SK-N-SH treated with all-trans-retinoic acid at 6 μM for 48 hours (cell line): ENCODE data around the gene TMEM217.

ENCODE experiments used
- ARNTL ChIP-seq: fragments of 450-650 bp; formaldehyde crosslinking; IDR thresholded peaks from 2 replicates; pipeline ENCODE4 v1.5.0; 2020; ENCODE audit warnings: low read depth, mild to moderate bottlenecking, moderate library complexity, borderline replicate concordance
- CREB5 ChIP-seq: fragments of 250-450 bp; sonication (Bioruptor Pico); IDR thresholded peaks from 2 replicates; pipeline ENCODE4 v1.5.1; 2020; ENCODE audit warnings: low read depth, mild to moderate bottlenecking, moderate library complexity
- CSDC2 ChIP-seq: fragments of 250-450 bp; sonication (Bioruptor Pico); IDR thresholded peaks from 2 replicates; pipeline ENCODE4 v1.5.0; 2020; ENCODE audit warnings: mild to moderate bottlenecking, moderate library complexity
- ESRRG ChIP-seq: fragments of 250-450 bp; sonication (Bioruptor Pico); IDR thresholded peaks from 2 replicates; pipeline ENCODE4 v1.6.1; 2021; ENCODE audit warnings: mild to moderate bottlenecking
- GLIS3 ChIP-seq: fragments of 250-450 bp; sonication (Bioruptor Pico); IDR thresholded peaks from 2 replicates; pipeline ENCODE4 v1.5.0; 2020; ENCODE audit warnings: mild to moderate bottlenecking, moderate library complexity
- ISL1 ChIP-seq: fragments of 250-450 bp; sonication (Bioruptor Pico); IDR thresholded peaks from 2 replicates; pipeline ENCODE4 v2.1.2; 2022; ENCODE audit warnings: mild to moderate bottlenecking, moderate library complexity
- OSR1 ChIP-seq: fragments of 250-450 bp; sonication (Bioruptor Pico); IDR thresholded peaks from 2 replicates; pipeline ENCODE4 v1.8.0; 2022; ENCODE audit warnings: moderate library complexity, mild to moderate bottlenecking, inconsistent platforms
- PATZ1 ChIP-seq: fragments of 250-450 bp; sonication (Bioruptor Pico); IDR thresholded peaks from 2 replicates; pipeline ENCODE4 v1.8.0; 2020; ENCODE audit warnings: mild to moderate bottlenecking, moderate library complexity, borderline replicate concordance
- POU6F1 ChIP-seq: fragments of 250-450 bp; sonication (Bioruptor Pico); IDR thresholded peaks from 2 replicates; pipeline ENCODE4 v1.8.0; 2021; ENCODE audit warnings: low read depth, mild to moderate bottlenecking, moderate library complexity, borderline replicate concordance
- PPARA ChIP-seq: fragments of 250-450 bp; sonication (Bioruptor Pico); IDR thresholded peaks from 2 replicates; pipeline ENCODE4 v1.5.0; 2020; ENCODE audit warnings: mild to moderate bottlenecking, borderline replicate concordance
- RARB ChIP-seq: fragments of 250-450 bp; sonication (Bioruptor Pico); IDR thresholded peaks from 2 replicates; pipeline ENCODE4 v1.8.0; 2021; ENCODE audit warnings: mild to moderate bottlenecking, moderate library complexity
- TOX ChIP-seq: fragments of 250-450 bp; sonication (Bioruptor Pico); IDR thresholded peaks from 2 replicates; pipeline ENCODE4 v1.8.0; 2021; ENCODE audit warnings: mild to moderate bottlenecking, moderate library complexity, borderline replicate concordance
- ZFP30 ChIP-seq: fragments of 450-650 bp; formaldehyde crosslinking; IDR thresholded peaks from 2 replicates; pipeline ENCODE4 v1.5.0; 2022; ENCODE audit warnings: mild to moderate bottlenecking, moderate library complexity
- ZNF8 ChIP-seq: fragments of 450-650 bp; formaldehyde crosslinking; IDR thresholded peaks from 2 replicates; pipeline ENCODE4 v1.5.0; 2020; ENCODE audit warnings: mild to moderate bottlenecking, moderate library complexity

- TF ChIP-seq ZFP30 (CRISPR knock-in tag), result no peak
- TF ChIP-seq PATZ1, result no peak
- TF ChIP-seq ISL1 (CRISPR knock-in tag), result no peak
- TF ChIP-seq RARB, result no peak
- no peak for TF ChIP-seq CSDC2 (CRISPR knock-in tag)
- no peak for TF ChIP-seq OSR1 (CRISPR knock-in tag)
- no peak for TF ChIP-seq ESRRG (CRISPR knock-in tag)
- no peak for TF ChIP-seq POU6F1 (CRISPR knock-in tag)
- no peak for TF ChIP-seq ZNF8 (CRISPR knock-in tag)
- no peak for TF ChIP-seq PPARA (CRISPR knock-in tag)
- TF ChIP-seq TOX (CRISPR knock-in tag), result no peak
- no peak for TF ChIP-seq ARNTL (CRISPR knock-in tag)
- TF ChIP-seq GLIS3, result no peak
- no peak for TF ChIP-seq CREB5 (CRISPR knock-in tag)
Measured at GRCh38 chr6:37201726-37202125, 56.2 kb downstream of the TMEM217 start.
